ENCODE results near the gene TRPV6. TPM values are rescaled to one million over a fixed set of nuclear protein-coding genes. Genes with fewer than 3 reads are reported as not detected.

TRPV6 gene
- total RNA-seq, 3 donors from 2014 or later (not counting 1 experiment from before 2014, with no cell fraction given), result not detected

DNA sequence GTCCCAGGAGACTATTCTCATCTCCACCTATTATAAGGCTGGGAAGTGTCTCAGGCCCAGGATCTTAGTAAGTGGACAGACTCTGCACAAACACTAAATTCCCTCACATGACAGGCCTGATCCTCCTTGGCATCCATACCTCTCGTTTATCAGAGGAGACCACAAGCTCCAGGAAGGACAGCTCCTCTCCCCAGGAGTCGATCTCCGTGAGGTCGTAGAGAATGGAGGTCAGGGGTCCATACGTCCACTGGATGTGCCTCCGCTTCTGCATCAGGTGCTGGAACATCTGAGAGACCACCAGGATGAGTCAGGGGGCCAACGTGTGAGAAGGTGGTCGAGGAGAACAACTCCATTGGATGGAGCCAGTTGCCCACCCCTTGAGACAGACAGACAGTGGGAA lies 42.4 kb upstream of the TRPV6 start:
- peaks cover 0 to 5% of the 10 kb centered on the region in 2 donors for H3K27me3 Mint-ChIP-seq (ENCODE audit: low read depth in 2 of 2)
- ATAC-seq (no peak), DNase-seq (no peak)
- H3K36me3 Mint-ChIP-seq, result no peaks in the 10 kb centered on the region
- Histone ChIP-seq H3K27me3 (ENCODE audit: control insufficient read depth, insufficient read depth, low read length) (no peaks in the 10 kb centered on the region), H3K27ac (ENCODE audit: low read length) (no peak overlapping the region), H3K4me3 (ENCODE audit: low read length) (no peak overlapping the region), H3K36me3 (ENCODE audit: control insufficient read depth, insufficient read depth, low read length) (no peaks in the 10 kb centered on the region), H3K9me3 (ENCODE audit: control insufficient read depth, insufficient read depth, low read length) (no peaks in the 10 kb centered on the region), H3K4me1 (ENCODE audit: control insufficient read depth, insufficient read depth, low read length) (no peaks in the 10 kb centered on the region)
- no peaks in the 10 kb centered on the region for H3K9me3 Mint-ChIP-seq
- no peaks in the 10 kb centered on the region for H3K4me1 Mint-ChIP-seq
- WGBS (ENCODE audit: insufficient coverage), result 81% methylated on average over 8 of the region's 8 CpGs
- intact Hi-C loops (cut with micrococcal nuclease), result no loop called here
- no peak overlapping the region for H3K4me3 Mint-ChIP-seq
- TF ChIP-seq CTCF (IDR thresholded peaks at IDR 0.05), result no peak
- no peak overlapping the region for H3K27ac Mint-ChIP-seq

- 49% methylated on average over 5 of the region's 7 CpGs for WGBS (ENCODE audit: insufficient coverage)
- intact Hi-C loops (cut with micrococcal nuclease), result no loop called here
- no peak overlapping the region for H3K27ac ChIP-seq (ENCODE audit: low read length)
- TF ChIP-seq CTCF (IDR thresholded peaks at IDR 0.05), result no peak
- H3K27me3 ChIP-seq (ENCODE audit: control insufficient read depth, insufficient read depth, low read length), result no peaks in the 10 kb centered on the region
- Mint-ChIP-seq H3K27ac (no peak overlapping the region), H3K4me3 (no peak overlapping the region), H3K9me3 (no peaks in the 10 kb centered on the region), H3K4me1 (no peaks in the 10 kb centered on the region), H3K36me3 (no peaks in the 10 kb centered on the region), H3K27me3 (ENCODE audit: low read depth in 2 of 2) (peaks cover 0 to 3% of the 10 kb centered on the region in 2 donors)
- no peaks in the 10 kb centered on the region for H3K36me3 ChIP-seq (ENCODE audit: control insufficient read depth, insufficient read depth, low read length)
- no peaks in the 10 kb centered on the region for H3K9me3 ChIP-seq (ENCODE audit: control insufficient read depth, insufficient read depth, low read length)
- DNase-seq, result no peak
- no peaks in the 10 kb centered on the region for H3K4me1 ChIP-seq (ENCODE audit: control insufficient read depth, insufficient read depth, low read length)
- peak in 1 of 3 donors; percentile 52 for ATAC-seq
- no peak overlapping the region for H3K4me3 ChIP-seq (ENCODE audit: low read length)
These were observed 41.7 kb upstream of the TRPV6 start for GRCh38 chr7:142927085-142927745.

DNA sequence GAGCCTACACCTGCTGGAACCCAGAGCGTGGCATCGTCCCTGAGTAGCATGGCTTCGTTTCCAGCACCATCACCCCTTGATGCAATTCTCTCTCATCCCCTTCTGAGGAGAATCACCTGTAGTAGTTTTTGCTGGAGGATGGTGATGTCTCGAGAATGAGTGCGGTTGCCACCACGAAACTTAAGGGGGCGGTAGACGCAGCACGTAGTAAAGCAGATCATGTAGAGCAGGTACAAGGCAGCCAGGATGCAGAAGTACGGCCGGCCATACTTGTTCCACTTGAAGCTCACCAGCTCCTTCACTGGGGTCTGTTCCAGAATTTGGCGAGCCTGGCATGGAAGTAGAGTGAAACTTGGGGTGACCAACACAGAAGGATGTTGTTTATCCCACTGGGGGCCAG lies 39.9 kb upstream of the TRPV6 start:
- no peak overlapping the region for H3K4me3 Mint-ChIP-seq
- Histone ChIP-seq H3K4me1 (ENCODE audit: control insufficient read depth, insufficient read depth, low read length) (no peaks in the 10 kb centered on the region), H3K27me3 (ENCODE audit: control insufficient read depth, insufficient read depth, low read length) (no peaks in the 10 kb centered on the region), H3K9me3 (ENCODE audit: control insufficient read depth, insufficient read depth, low read length) (no peaks in the 10 kb centered on the region), H3K36me3 (ENCODE audit: control insufficient read depth, insufficient read depth, low read length) (no peaks in the 10 kb centered on the region), H3K27ac (ENCODE audit: low read length) (no peak overlapping the region), H3K4me3 (ENCODE audit: low read length) (no peak overlapping the region)
- peaks cover 3 to 6% of the 10 kb centered on the region in 2 donors for H3K27me3 Mint-ChIP-seq (ENCODE audit: low read depth in 2 of 2)
- WGBS (ENCODE audit: insufficient coverage), result 83% methylated on average over 12 of the region's 12 CpGs
- intact Hi-C loops (cut with micrococcal nuclease), result no loop called here
- ATAC-seq, result no peak
- no peaks in the 10 kb centered on the region for H3K4me1 Mint-ChIP-seq
- H3K9me3 Mint-ChIP-seq, result no peaks in the 10 kb centered on the region
- no peak overlapping the region for H3K27ac Mint-ChIP-seq
- no peak for DNase-seq
- H3K36me3 Mint-ChIP-seq, result no peaks in the 10 kb centered on the region
- TF ChIP-seq CTCF (IDR thresholded peaks at IDR 0.05), result no peak

GRCh38 chr7:142923391-142923790 lies 37.8 kb upstream of the TRPV6 start:
- intact Hi-C loops (cut with micrococcal nuclease), result no loop called here
- Mint-ChIP-seq H3K4me3 (no peak overlapping the region), H3K9me3 (no peaks in the 10 kb centered on the region), H3K27me3 (ENCODE audit: low read depth in 2 of 2) (peaks cover 11 to 12% of the 10 kb centered on the region in 2 donors), H3K4me1 (no peaks in the 10 kb centered on the region), H3K27ac (no peak overlapping the region), H3K36me3 (no peaks in the 10 kb centered on the region)
- Histone ChIP-seq H3K9me3 (ENCODE audit: control insufficient read depth, insufficient read depth, low read length) (no peaks in the 10 kb centered on the region), H3K27me3 (ENCODE audit: control insufficient read depth, insufficient read depth, low read length) (no peaks in the 10 kb centered on the region), H3K4me1 (ENCODE audit: control insufficient read depth, insufficient read depth, low read length) (no peaks in the 10 kb centered on the region), H3K36me3 (ENCODE audit: control insufficient read depth, insufficient read depth, low read length) (no peaks in the 10 kb centered on the region), H3K27ac (ENCODE audit: low read length) (no peak overlapping the region), H3K4me3 (ENCODE audit: low read length) (no peak overlapping the region)
- no peak for DNase-seq
- TF ChIP-seq CTCF (IDR thresholded peaks at IDR 0.05), result no peak
- ATAC-seq, result no peak
- 64% methylated on average over 2 of the region's 2 CpGs for WGBS (ENCODE audit: insufficient coverage)

Measured in natural killer cell (primary cell).